AG09309 (cell line): ENCODE results near the gene PPP4R4.

Experiments
- DNase-seq: peaks from one replicate; pipeline ENCODE4 v3.0.0-alpha.2; 2010; ENCODE audit warnings: low read depth
- H3K4me3 ChIP-seq: 2 replicates; pipeline ENCODE4 v1.5.1; 2011; ENCODE audit warnings: mild to moderate bottlenecking, low read depth, low read length, moderate library complexity; ENCODE audit not compliant: control insufficient read depth
- CTCF ChIP-seq: IDR thresholded peaks from 2 replicates; pipeline ENCODE4 v1.5.1; 2011; ENCODE audit warnings: mild to moderate bottlenecking, low read depth, low read length, inconsistent platforms; ENCODE audit not compliant: insufficient read depth, control insufficient read depth; ENCODE audit errors: missing control alignments

The PPP4R4 gene

GRCh38 chr14:94128216-94128839, 45.8 kb upstream of the PPP4R4 start:
- peak overlapping the region; percentile 78 for H3K4me3 ChIP-seq
- no peak for TF ChIP-seq CTCF
- no peak for DNase-seq

- no peak for DNase-seq
- TF ChIP-seq CTCF: peak; percentile 33
- H3K4me3 ChIP-seq: peak within 1 kb of the TSS; percentile 78
Observed at GRCh38 chr14:94129111-94129757, 44.9 kb upstream of the PPP4R4 start, which contains the start of gene IFI27L2. IFI27L2 (minus strand) TSS chr14:94129604; CDS start chr14:94129564, 40 bp downstream.

- TF ChIP-seq CTCF: no peak
- no peak for DNase-seq
- H3K4me3 ChIP-seq: peak overlapping the region; percentile 78
Observed at GRCh38 chr14:94129758-94130414, 44.2 kb upstream of the PPP4R4 start.

GRCh38 chr14:94132285-94132887, 41.7 kb upstream of the PPP4R4 start:
- H3K4me3 ChIP-seq: no peak overlapping the region
- no peak for DNase-seq
- peak; percentile 77 for TF ChIP-seq CTCF

- TF ChIP-seq CTCF: no peak
- H3K4me3 ChIP-seq: no peak overlapping the region
- no peak for DNase-seq
Observed at GRCh38 chr14:94135476-94135875, 38.6 kb upstream of the PPP4R4 start.

GRCh38 chr14:94136575-94137331, 37.4 kb upstream of the PPP4R4 start:
- DNase-seq: peak; percentile 39

More at GRCh38 chr14:94136575-94137331, 37.4 kb upstream of the PPP4R4 start:
- TF ChIP-seq CTCF: peak; percentile 99
- H3K4me3 ChIP-seq: no peak overlapping the region
